ENCODE data around the gene ARNT2.

ARNT2 gene

DNA sequence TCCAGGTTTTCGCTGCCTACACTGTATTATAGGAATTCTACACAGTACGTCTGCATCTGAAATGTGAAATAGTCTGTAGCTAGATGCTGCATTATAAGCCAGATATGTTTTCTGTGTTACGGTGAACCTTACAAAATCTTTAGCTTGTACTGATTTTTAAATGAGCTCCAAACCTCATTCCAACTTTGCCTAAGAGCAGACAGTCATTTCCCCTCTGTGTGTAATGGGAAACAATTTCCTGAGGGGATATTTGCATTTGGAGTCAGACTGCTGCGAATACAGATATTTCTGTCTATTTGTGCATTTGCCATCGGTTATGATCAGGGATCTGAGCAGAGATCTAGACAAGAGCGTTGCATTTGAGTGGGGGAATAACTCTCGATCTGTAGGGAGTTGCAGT lies 37.5 kb downstream of the ARNT2 start:
- DNase-seq (ENCODE audit: low read depth in 2 of 2): no peak

- no peak for DNase-seq (ENCODE audit: low read depth in 2 of 2)
Observed at GRCh38 chr15:80442728-80443403, 38.7 kb downstream of the ARNT2 start.

GRCh38 chr15:80444680-80445251 lies 40.6 kb downstream of the ARNT2 start:
- no peak for DNase-seq (ENCODE audit: low read depth in 2 of 2)

GRCh38 chr15:80445300-80446041 lies 41.3 kb downstream of the ARNT2 start:
- DNase-seq (ENCODE audit: low read depth in 2 of 2): no peak

DNA sequence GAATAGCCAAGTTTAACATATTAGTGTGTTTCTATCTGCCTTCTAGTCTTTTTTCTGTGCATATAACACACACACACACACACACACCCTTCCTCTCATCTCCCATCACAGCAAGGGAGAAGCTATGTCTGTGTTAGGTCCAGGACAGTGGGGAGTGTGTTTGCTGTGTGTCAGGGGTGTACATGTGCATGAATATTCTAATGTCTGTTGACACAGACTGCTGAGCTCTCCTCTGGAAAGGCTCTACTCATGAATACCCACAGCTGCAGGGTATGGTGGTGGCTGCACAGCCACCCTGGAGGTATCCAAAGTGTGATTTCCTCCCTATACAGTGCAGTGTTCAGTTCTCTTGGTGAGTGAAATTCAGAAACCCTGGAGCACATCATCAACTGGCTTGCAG lies 42.9 kb downstream of the ARNT2 start:
- DNase-seq (ENCODE audit: low read depth in 2 of 2): no peak

DNA sequence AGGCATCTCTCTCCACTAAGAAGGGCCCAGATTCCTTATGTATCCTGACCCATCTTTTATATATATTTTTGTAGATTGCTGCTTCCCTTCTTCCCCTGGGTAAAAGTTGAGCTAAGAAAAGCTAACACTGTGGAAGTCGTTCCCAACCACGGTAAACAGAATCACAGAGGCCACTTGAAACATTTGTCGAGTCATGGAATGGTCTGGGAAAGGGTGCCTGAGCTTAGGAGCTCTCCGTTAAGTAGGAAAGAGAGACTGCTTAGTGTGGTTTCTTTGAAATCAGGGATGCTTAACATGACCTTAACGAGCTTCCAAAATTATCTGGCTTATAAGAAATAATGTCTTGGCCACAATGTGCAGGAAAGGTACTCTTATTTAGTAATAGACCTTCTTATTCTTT lies 45.6 kb downstream of the ARNT2 start:
- DNase-seq (ENCODE audit: low read depth in 2 of 2): no peak

DNA sequence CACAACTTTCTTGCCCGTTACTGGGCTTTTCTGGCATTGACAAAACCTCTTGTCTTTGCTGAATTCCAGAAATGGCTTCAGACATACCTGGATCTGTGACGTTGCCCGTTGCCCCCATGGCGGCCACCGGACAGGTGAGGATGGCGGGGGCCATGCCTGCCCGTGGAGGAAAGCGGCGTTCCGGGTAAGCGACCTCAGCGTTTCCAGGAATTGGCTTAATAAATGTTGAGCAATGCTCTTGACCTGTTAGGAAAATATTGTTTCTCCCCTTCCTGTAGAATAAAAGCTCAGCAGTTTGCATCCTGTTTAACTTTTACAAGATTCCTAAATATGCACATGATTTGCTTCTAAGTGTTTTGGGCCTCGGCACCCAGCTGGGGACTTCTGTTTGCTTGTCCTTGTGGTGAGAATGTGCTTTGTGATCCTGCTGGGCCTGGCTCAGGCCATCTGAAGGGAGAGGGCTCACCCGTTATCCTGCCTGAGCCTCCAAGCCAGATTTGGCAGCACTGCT lies 46.7 kb downstream of the ARNT2 start:
- DNase-seq (ENCODE audit: low read depth in 2 of 2): no peak

- no peak for DNase-seq (ENCODE audit: low read depth in 2 of 2)
Observed at GRCh38 chr15:80452166-80452565, 48.0 kb downstream of the ARNT2 start.

DNA sequence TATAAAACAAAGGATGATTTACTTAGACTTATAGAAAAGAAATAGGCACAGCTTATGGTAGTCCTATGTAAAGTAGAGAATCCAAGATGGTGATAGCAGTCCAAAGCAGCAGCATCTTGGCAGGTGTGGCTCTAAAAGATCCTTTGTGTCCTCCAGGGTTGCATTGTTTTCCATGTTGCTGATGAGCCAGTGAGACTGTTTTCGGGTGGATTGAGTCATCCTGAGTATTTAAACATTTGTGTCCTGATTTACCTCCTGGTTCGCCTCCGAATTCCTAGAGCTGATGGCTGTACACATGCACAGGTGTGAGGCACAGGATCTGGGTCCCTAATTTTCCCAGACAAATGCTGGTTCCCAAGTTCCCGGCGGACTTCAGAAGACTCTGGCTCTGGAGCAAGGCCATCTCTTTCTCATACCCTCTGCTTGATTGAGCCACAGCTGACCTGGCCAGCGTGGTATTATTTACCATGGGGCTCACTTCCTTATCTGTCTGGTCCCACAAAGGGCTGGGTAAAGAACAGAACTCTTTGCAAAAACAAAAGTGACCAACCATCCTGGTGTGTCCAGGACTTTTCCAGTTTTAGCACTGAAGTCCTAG lies 51.0 kb downstream of the ARNT2 start:
- no peak for DNase-seq (ENCODE audit: low read depth in 2 of 2)

GRCh38 chr15:80455668-80456442 lies 51.7 kb downstream of the ARNT2 start:
- DNase-seq (ENCODE audit: low read depth in 2 of 2): peak; percentile 14 to 26

DNA sequence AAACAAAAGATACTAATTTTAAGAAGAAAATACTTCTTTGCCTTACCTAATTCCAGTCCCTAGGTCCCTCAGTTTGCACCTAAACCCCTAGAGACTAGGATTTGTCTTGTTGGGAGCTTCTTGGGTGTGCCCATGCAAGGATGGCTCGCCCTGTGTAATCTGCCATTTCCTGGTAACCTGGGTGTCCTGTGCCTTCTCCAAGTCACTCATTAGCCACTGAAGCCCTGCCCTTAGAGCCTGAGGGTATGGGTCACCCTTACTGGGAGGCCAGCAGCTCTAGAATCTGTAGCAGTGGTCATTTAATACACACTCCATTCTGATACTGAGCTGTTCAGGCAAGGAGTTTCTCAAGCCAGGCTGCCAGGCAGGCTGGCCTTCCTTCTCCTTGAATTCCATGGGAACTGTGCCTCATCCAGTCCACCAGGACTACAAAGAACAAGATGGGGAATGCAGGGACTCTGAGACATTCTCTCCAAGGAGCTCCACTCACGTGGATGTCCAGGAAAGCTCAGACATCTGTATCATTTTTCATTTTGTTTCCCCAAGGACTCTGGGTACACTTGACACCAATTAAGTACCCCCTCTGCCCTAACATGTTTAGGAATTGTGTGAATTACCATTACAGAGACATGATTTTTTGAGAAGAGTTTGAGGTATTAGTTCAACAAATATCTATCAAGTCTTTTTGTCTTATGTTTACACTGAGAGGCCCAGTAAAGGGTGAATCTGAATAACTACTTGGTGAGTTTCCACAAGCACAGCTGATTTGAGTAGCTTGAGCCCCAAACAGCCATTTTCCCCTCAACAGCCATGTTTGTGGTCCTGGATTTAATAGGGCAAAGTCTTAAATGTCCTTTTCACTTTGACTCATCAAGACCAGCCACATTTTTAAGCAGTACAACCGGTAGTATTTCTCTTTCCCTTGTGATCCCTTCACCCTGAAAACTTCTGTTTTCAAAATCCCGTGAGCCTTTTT lies 52.6 kb downstream of the ARNT2 start:
- DNase-seq (ENCODE audit: low read depth in 2 of 2): no peak

- DNase-seq (ENCODE audit: low read depth in 2 of 2): no peak
Observed at GRCh38 chr15:80457896-80458295, 53.7 kb downstream of the ARNT2 start.

GRCh38 chr15:80458580-80458979 lies 54.4 kb downstream of the ARNT2 start:
- no peak for DNase-seq (ENCODE audit: low read depth in 2 of 2)

DNA sequence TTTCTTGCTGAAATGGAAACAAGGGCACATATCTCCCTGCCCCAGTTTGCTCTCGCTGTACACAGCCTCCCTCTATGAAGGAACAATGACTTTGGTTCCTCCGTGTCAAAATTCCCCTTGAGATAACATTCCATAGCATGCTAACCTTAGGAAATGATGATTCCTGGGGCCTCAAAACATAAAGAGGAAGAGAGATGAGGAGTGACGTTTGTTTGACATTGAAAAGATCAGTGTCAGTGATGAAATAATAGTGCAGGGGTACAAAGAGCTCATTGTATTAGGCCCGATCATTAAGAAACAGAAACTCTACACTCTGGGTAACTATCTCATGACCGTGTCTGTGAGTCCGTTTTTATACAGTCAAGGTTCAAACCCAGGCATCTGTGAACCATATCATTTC lies 55.2 kb downstream of the ARNT2 start:
- no peak for DNase-seq (ENCODE audit: low read depth in 2 of 2)

DNA sequence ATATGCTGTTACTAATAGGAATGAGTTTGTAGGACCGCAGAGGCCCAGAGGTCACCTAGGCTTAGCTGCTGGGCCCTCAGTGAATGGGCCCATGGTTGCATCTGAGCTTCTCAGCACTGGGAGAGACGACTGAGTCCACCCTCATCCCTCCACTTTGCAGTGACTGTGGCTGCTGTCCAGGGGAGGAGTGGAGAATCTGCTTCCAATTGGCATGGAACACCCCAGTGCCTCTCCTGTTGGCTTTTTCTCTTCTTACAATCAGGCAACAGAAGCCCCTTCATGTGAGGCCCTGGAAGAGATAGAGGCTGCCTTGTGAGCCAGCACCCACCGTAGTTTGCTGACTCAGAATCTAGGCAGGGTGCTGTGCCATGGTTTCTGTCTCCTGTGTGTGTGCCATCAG lies 55.6 kb downstream of the ARNT2 start:
- DNase-seq (ENCODE audit: low read depth in 2 of 2): no peak

- DNase-seq (ENCODE audit: low read depth in 2 of 2): no peak
Observed at GRCh38 chr15:80461356-80462095, 57.3 kb downstream of the ARNT2 start.

DNA sequence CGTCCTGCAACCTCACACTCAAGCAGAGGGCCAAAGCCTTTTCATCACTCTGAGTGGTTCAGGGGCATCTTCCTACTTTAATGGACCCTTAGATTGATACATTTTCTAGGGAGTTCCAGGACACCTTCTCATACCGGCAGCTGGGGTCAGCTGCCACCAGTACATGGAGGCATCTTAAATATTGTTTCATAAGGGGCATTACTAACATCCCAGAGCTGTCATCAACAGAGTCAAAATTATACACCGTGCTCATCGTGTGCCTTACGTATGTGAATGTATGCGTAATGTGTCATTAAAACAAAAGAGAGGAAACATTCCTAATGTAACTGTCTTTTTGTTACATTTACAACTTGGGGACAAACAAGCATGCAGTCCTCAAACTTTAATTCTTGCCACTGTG lies 57.9 kb downstream of the ARNT2 start:
- DNase-seq (ENCODE audit: low read depth in 2 of 2): no peak

- no peak for DNase-seq (ENCODE audit: low read depth in 2 of 2)
Observed at GRCh38 chr15:80462836-80463512, 58.8 kb downstream of the ARNT2 start.

GRCh38 chr15:80464951-80465625 lies 60.9 kb downstream of the ARNT2 start:
- no peak for DNase-seq (ENCODE audit: low read depth in 2 of 2)

All from stimulated activated CD8-positive, alpha-beta memory T cell treated with anti-CD3 and anti-CD28 coated beads, Interleukin-15, amount 100 ng/mL, for 48 hours (primary cell).